Measurements from ENCODE around the gene SH2D3C.

GRCh38 chr9:127739614-127740330, 38.7 kb downstream of the SH2D3C start:
- TF ChIP-seq, protein P1, sequence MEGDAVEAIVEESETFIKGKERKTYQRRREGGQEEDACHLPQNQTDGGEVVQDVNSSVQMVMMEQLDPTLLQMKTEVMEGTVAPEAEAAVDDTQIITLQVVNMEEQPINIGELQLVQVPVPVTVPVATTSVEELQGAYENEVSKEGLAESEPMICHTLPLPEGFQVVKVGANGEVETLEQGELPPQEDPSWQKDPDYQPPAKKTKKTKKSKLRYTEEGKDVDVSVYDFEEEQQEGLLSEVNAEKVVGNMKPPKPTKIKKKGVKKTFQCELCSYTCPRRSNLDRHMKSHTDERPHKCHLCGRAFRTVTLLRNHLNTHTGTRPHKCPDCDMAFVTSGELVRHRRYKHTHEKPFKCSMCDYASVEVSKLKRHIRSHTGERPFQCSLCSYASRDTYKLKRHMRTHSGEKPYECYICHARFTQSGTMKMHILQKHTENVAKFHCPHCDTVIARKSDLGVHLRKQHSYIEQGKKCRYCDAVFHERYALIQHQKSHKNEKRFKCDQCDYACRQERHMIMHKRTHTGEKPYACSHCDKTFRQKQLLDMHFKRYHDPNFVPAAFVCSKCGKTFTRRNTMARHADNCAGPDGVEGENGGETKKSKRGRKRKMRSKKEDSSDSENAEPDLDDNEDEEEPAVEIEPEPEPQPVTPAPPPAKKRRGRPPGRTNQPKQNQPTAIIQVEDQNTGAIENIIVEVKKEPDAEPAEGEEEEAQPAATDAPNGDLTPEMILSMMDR (IDR thresholded peaks at IDR 0.05): no peak
- TF ChIP-seq POLR2A (IDR thresholded peaks at IDR 0.05): no peak

Measured in Peyer's patch (tissue), 4 donors.